Esophagus squamous epithelium (tissue), 4 donors: ENCODE results near the gene S100A10.

Source experiments
- POLR2A ChIP-seq, 4 donors: fragments of 450-650 bp; IDR thresholded peaks; one replicate each; pipeline ENCODE4 v1.6.1; 2017; ENCODE audit warnings: antibody characterized with exemption in 4 of 4, mild to moderate bottlenecking in 4 of 4, moderate library complexity in 3 of 4
- TF ChIP-seq, protein P1 (sequence below), 6 experiments: fragments of 450-650 bp in 4 of 6; fragments of 200-600 bp in 2 of 6; sonication (generic) in 2 of 6; IDR thresholded peaks; one replicate each; pipeline ENCODE4 v1.5.1; 2016 to 2019; ENCODE audit warnings: antibody characterized with exemption in 6 of 6, mild to moderate bottlenecking in 4 of 6, moderate library complexity in 4 of 6

DNA sequence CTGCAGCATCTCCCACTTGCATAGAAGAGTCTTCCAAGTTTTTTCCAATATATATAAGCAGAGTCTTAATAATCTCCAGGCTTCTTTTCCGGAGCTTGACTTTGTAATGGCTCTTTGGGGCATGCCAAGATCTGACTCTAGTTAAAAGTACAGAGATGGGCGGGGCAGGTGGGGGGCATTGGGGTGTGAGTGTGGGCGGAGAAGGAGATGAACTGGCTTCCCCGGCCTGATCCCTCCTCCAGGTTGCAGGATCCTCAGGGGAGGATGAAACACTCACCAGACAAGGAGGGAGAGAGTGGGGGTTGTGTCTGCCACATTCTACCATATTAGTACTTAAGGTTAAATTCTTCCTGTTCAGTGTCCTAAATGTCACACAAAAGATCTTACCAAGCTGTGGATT is 23.0 kb downstream of the S100A10 start:
- TF ChIP-seq, protein P1, sequence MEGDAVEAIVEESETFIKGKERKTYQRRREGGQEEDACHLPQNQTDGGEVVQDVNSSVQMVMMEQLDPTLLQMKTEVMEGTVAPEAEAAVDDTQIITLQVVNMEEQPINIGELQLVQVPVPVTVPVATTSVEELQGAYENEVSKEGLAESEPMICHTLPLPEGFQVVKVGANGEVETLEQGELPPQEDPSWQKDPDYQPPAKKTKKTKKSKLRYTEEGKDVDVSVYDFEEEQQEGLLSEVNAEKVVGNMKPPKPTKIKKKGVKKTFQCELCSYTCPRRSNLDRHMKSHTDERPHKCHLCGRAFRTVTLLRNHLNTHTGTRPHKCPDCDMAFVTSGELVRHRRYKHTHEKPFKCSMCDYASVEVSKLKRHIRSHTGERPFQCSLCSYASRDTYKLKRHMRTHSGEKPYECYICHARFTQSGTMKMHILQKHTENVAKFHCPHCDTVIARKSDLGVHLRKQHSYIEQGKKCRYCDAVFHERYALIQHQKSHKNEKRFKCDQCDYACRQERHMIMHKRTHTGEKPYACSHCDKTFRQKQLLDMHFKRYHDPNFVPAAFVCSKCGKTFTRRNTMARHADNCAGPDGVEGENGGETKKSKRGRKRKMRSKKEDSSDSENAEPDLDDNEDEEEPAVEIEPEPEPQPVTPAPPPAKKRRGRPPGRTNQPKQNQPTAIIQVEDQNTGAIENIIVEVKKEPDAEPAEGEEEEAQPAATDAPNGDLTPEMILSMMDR (IDR thresholded peaks at IDR 0.05), result no peak
- TF ChIP-seq POLR2A (IDR thresholded peaks at IDR 0.05), result no peak
